Smooth muscle cell (in vitro differentiated cells): ENCODE results near the gene ERBB4. TPM values are rescaled to one million over a fixed set of nuclear protein-coding genes. Genes with fewer than 3 reads are reported as not detected.

Experiments used
- DNase-seq: peaks from one replicate; lab custom pipeline; 2025; ENCODE audit not compliant: unreplicated experiment; lab: John Stamatoyannopoulos, UW
- H2AFZ ChIP-seq: fragments of 200-600 bp; sonication (generic); 2 replicates; pipeline ENCODE4 v1.6.0; 2016; ENCODE audit warnings: antibody characterized with exemption, low read depth, mild to moderate bottlenecking
- H3F3A ChIP-seq: fragments of 200-600 bp; sonication (generic); 2 replicates; pipeline ENCODE4 v1.6.0; 2017; ENCODE audit warnings: antibody characterized with exemption, low read depth
- H3K27ac ChIP-seq: fragments of 200-600 bp; sonication (generic); 2 replicates; pipeline ENCODE4 v1.5.1; 2016; ENCODE audit warnings: low read depth, mild to moderate bottlenecking
- H3K27me3 ChIP-seq: fragments of 200-600 bp; sonication (generic); 2 replicates; pipeline ENCODE4 v1.6.1; 2016; ENCODE audit warnings: low read depth, mild to moderate bottlenecking
- H3K36me3 ChIP-seq: fragments of 200-600 bp; sonication (generic); 2 replicates; pipeline ENCODE4 v1.5.1; 2016; ENCODE audit warnings: low read depth
- H3K4me1 ChIP-seq: fragments of 200-600 bp; sonication (generic); 2 replicates; pipeline ENCODE4 v1.5.1; 2016; ENCODE audit warnings: low read depth
- H3K4me2 ChIP-seq: fragments of 200-600 bp; sonication (generic); 2 replicates; pipeline ENCODE4 v1.6.0; 2016; ENCODE audit warnings: mild to moderate bottlenecking
- H3K4me3 ChIP-seq: fragments of 200-600 bp; sonication (generic); 2 replicates; pipeline ENCODE4 v1.5.1; 2016; ENCODE audit warnings: mild to moderate bottlenecking
- H3K79me2 ChIP-seq: fragments of 200-600 bp; sonication (generic); 2 replicates; pipeline ENCODE4 v1.6.0; 2016; ENCODE audit warnings: low read depth, mild to moderate bottlenecking
- H3K9ac ChIP-seq: fragments of 200-600 bp; sonication (generic); 2 replicates; pipeline ENCODE4 v1.6.0; 2016; ENCODE audit warnings: low read depth
- H3K9me3 ChIP-seq: fragments of 200-600 bp; sonication (generic); replicated peaks from 2 replicates; pipeline ENCODE4 v1.5.1; 2016; ENCODE audit warnings: low read depth
- H4K20me1 ChIP-seq: fragments of 200-600 bp; sonication (generic); 2 replicates; pipeline ENCODE4 v1.6.0; 2016; ENCODE audit warnings: low read depth
- CTCF ChIP-seq: fragments of 200-600 bp; sonication (generic); IDR thresholded peaks from 2 replicates; pipeline ENCODE4 v1.5.1; 2017; ENCODE audit warnings: borderline replicate concordance, mild to moderate bottlenecking, antibody characterized with exemption; ENCODE audit not compliant: insufficient read depth, poor library complexity, severe bottlenecking
- WGBS: methylation state at CpG from one replicate; pipeline ENCODE4 v1.1.7; 2016; ENCODE audit warnings: low lambda C conversion rate; 5-methylcytosine and 5-hydroxymethylcytosine counted together
- polyA plus RNA-seq: library from polyadenylated mRNA; unstranded; fragments of >200 nt; fragmentation: Nextera tagmentation; extraction: Ambion mirVana; gene quantifications from 2 replicates; pipeline ENCODE4 v1.2.1, GENCODE V29; 2016
- total RNA-seq: library from RNA; depleted of rRNA; stranded (reverse); fragments of >200 nt; gene quantifications from 2 replicates; pipeline ENCODE4 v1.2.3, GENCODE V29; 2014

Gene ERBB4
- total and polyA plus RNA-seq, 2 experiments from 2014 or later = 0.67 TPM; not detected in 1

- no peak overlapping the region for H3K27ac ChIP-seq
- no peaks in the 10 kb centered on the region for H4K20me1 ChIP-seq
- no peaks in the 10 kb centered on the region for H3K9me3 ChIP-seq
- H3K4me2 ChIP-seq = no peak overlapping the region
- H3K79me2 ChIP-seq = no peaks in the 10 kb centered on the region
- H2AFZ ChIP-seq = no peak overlapping the region
- no peaks in the 10 kb centered on the region for H3K4me1 ChIP-seq
- no peaks in the 10 kb centered on the region for H3F3A ChIP-seq
- H3K36me3 ChIP-seq = no peaks in the 10 kb centered on the region
- no peaks in the 10 kb centered on the region for H3K27me3 ChIP-seq
- H3K9ac ChIP-seq = no peak overlapping the region
- no peak for TF ChIP-seq CTCF
- DNase-seq = no peak
- H3K4me3 ChIP-seq = no peak overlapping the region
Observed at GRCh38 chr2:212314680-212315079, 223.9 kb downstream of the ERBB4 start.

GRCh38 chr2:212311807-212312404, 226.7 kb downstream of the ERBB4 start:
- no peak for DNase-seq
- Histone ChIP-seq H3K79me2 (no peaks in the 10 kb centered on the region), H3K9ac (no peak overlapping the region), H2AFZ (no peak overlapping the region), H4K20me1 (no peaks in the 10 kb centered on the region), H3K27me3 (peaks cover 3% of the 10 kb centered on the region), H3K4me2 (no peak overlapping the region), H3K9me3 (no peaks in the 10 kb centered on the region), H3K36me3 (no peaks in the 10 kb centered on the region), H3K4me3 (no peak overlapping the region), H3K27ac (no peak overlapping the region), H3F3A (no peaks in the 10 kb centered on the region), H3K4me1 (no peaks in the 10 kb centered on the region)
- 84% methylated on average over 3 of the region's 3 CpGs for WGBS
- TF ChIP-seq CTCF = no peak

GRCh38 chr2:212299943-212300342, 238.7 kb downstream of the ERBB4 start:
- no peak overlapping the region for H3K9ac ChIP-seq
- H3K4me3 ChIP-seq = no peak overlapping the region
- no peak overlapping the region for H2AFZ ChIP-seq
- H3K9me3 ChIP-seq = no peaks in the 10 kb centered on the region
- 77% methylated on average over 2 of the region's 2 CpGs for WGBS
- no peak overlapping the region for H3K4me2 ChIP-seq
- no peaks in the 10 kb centered on the region for H3K36me3 ChIP-seq
- no peaks in the 10 kb centered on the region for H3K4me1 ChIP-seq
- no peaks in the 10 kb centered on the region for H3K27me3 ChIP-seq
- no peak overlapping the region for H3K27ac ChIP-seq
- H3K79me2 ChIP-seq = no peaks in the 10 kb centered on the region
- H4K20me1 ChIP-seq = no peaks in the 10 kb centered on the region
- no peak for DNase-seq
- no peaks in the 10 kb centered on the region for H3F3A ChIP-seq
- no peak for TF ChIP-seq CTCF

GRCh38 chr2:212299333-212299732, 239.3 kb downstream of the ERBB4 start:
- H3K9ac ChIP-seq = no peak overlapping the region
- WGBS = 71% methylated on average over 3 of the region's 3 CpGs

More at GRCh38 chr2:212299333-212299732, 239.3 kb downstream of the ERBB4 start:
- DNase-seq = no peak
- Histone ChIP-seq H3K4me2 (no peak overlapping the region), H3K9me3 (no peaks in the 10 kb centered on the region), H3K27ac (no peak overlapping the region), H3K4me3 (no peak overlapping the region), H3K36me3 (no peaks in the 10 kb centered on the region), H3F3A (no peaks in the 10 kb centered on the region), H4K20me1 (no peaks in the 10 kb centered on the region), H3K79me2 (no peaks in the 10 kb centered on the region), H2AFZ (no peak overlapping the region), H3K27me3 (no peaks in the 10 kb centered on the region), H3K4me1 (no peaks in the 10 kb centered on the region)
- TF ChIP-seq CTCF = no peak
